Heart left ventricle (tissue), 13 donors: ENCODE data around the gene BTRC.

Experiments
- CTCF ChIP-seq, 12 donors: fragments of 200-600 bp; sonication (generic) in 4 of 12; IDR thresholded peaks; one replicate each; pipeline versions ENCODE4 v1.5.0 to v1.8.0; 2018 to 2022; ENCODE audit warnings: antibody characterized with exemption in 12 of 12, mild to moderate bottlenecking in 5 of 12
- POLR2A ChIP-seq, 2 donors: fragments of 450-650 bp; IDR thresholded peaks; one replicate each; pipeline ENCODE4 v1.6.1; 2017; ENCODE audit warnings: antibody characterized with exemption in 2 of 2, mild to moderate bottlenecking in 2 of 2, moderate library complexity in 2 of 2
- donor health status: ischemic (EF 13 %, LVEDD 7.1; RV severe dilation, severe dysfunction).
- donor health status: DM: no; HTN: yes; CAD: no.
- donor health status: DM: no; HTN: no; CAD: no.
- donor health status: ischemic (EF 25% LVEDD 6.9; RV normal size, moderate dysfunction).
- donor health status: ischemic (EF 25% LVEDD 5.7; RV mildly dilated, moderate dysfunction).
- donor health status: ischemic (EF 35%, LVEDD 5.7; RV mildly dilated, moderate dysfunction).
- donor health status: nonischemic (EF 11% LVEDD 7.7; RV severe dilation, severe dysfunction).
- donor health status: DM: yes; HTN: yes; CAD: no.
- donor health status: PGD.
- donor health status: ischemic (EF 29% LVEDD 5.4; RV normal size, mild dysfunction).
- donor health status: nonischemic (EF 23%, LVEDD 6.1; RV moderate dilation, normal function).

- no peak for TF ChIP-seq CTCF (IDR thresholded peaks at IDR 0.05)
- TF ChIP-seq POLR2A (IDR thresholded peaks at IDR 0.05) = no peak
Observed at GRCh38 chr10:101451261-101451660, 97.3 kb downstream of the BTRC start.
